Thyroid gland (tissue), 4 donors: Measurements from ENCODE around the gene ITGA11.

ENCODE experiments used
- POLR2A ChIP-seq, 2 donors: fragments of 450-650 bp; IDR thresholded peaks; one replicate each; pipeline ENCODE4 v1.6.1; 2017; ENCODE audit warnings: antibody characterized with exemption in 2 of 2, mild to moderate bottlenecking in 2 of 2, moderate library complexity in 1 of 2
- TF ChIP-seq, protein P1 (sequence below), 6 experiments: fragments of 200-600 bp in 3 of 6; fragments of 450-650 bp in 3 of 6; sonication (generic) in 3 of 6; IDR thresholded peaks; one replicate each; pipeline ENCODE4 v1.5.1; 2016 to 2019; ENCODE audit warnings: antibody characterized with exemption in 6 of 6, mild to moderate bottlenecking in 2 of 6, inconsistent platforms in 1 of 6, moderate library complexity in 1 of 6

DNA sequence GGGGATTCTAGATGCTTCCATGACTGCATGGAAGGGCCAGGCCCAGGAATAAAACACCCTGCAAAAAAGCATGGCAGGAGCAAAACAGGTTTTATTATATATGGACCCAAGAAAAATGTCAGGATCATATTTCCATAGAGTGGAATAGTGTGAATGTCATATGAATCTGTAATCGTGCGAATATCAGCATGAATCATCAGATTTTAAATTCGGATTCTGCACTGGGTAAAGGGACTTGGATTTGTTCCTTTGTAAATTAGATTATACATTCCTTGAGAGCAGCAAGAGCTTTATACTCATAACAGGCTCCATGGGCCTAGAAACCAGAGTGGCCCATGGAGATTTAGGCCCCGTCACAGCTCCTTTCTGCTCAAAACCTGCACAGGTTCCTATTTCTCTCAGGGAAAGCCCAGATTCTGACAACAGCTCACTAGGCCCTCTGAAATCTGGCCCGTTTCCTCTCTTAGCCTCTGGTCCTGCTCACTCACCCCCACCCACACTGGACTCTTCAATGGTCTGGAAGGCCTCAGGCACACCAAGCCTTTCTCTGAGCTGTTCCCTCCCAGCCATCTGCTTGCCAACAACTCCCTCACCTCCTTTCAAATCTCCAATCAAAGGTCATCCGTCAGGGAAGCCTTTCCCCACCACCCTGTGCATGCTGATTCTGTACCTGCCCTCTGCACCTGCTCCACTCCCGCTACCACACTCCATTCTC lies 78.4 kb downstream of the ITGA11 start:
- TF ChIP-seq, protein P1, sequence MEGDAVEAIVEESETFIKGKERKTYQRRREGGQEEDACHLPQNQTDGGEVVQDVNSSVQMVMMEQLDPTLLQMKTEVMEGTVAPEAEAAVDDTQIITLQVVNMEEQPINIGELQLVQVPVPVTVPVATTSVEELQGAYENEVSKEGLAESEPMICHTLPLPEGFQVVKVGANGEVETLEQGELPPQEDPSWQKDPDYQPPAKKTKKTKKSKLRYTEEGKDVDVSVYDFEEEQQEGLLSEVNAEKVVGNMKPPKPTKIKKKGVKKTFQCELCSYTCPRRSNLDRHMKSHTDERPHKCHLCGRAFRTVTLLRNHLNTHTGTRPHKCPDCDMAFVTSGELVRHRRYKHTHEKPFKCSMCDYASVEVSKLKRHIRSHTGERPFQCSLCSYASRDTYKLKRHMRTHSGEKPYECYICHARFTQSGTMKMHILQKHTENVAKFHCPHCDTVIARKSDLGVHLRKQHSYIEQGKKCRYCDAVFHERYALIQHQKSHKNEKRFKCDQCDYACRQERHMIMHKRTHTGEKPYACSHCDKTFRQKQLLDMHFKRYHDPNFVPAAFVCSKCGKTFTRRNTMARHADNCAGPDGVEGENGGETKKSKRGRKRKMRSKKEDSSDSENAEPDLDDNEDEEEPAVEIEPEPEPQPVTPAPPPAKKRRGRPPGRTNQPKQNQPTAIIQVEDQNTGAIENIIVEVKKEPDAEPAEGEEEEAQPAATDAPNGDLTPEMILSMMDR (IDR thresholded peaks at IDR 0.05) = no peak
- no peak for TF ChIP-seq POLR2A (IDR thresholded peaks at IDR 0.05)
